GM10847 (cell line): Measurements from ENCODE around the gene PRKAG3.

ENCODE experiments used
- POLR2A ChIP-seq: IDR thresholded peaks from 2 replicates; pipeline ENCODE4 v1.6.1; 2011; ENCODE audit not compliant: insufficient read length; ENCODE audit errors: extremely low read depth

Gene PRKAG3

GRCh38 chr2:218832081-218832480 lies 478 bp upstream of the PRKAG3 start:
- TF ChIP-seq POLR2A = no peak

GRCh38 chr2:218830526-218831306 lies 887 bp downstream of the PRKAG3 start:
- no peak for TF ChIP-seq POLR2A

- no peak for TF ChIP-seq POLR2A
Measured at GRCh38 chr2:218829868-218830451, 1.6 kb downstream of the PRKAG3 start.

GRCh38 chr2:218828477-218828778 lies 3.2 kb downstream of the PRKAG3 start:
- no peak for TF ChIP-seq POLR2A

DNA sequence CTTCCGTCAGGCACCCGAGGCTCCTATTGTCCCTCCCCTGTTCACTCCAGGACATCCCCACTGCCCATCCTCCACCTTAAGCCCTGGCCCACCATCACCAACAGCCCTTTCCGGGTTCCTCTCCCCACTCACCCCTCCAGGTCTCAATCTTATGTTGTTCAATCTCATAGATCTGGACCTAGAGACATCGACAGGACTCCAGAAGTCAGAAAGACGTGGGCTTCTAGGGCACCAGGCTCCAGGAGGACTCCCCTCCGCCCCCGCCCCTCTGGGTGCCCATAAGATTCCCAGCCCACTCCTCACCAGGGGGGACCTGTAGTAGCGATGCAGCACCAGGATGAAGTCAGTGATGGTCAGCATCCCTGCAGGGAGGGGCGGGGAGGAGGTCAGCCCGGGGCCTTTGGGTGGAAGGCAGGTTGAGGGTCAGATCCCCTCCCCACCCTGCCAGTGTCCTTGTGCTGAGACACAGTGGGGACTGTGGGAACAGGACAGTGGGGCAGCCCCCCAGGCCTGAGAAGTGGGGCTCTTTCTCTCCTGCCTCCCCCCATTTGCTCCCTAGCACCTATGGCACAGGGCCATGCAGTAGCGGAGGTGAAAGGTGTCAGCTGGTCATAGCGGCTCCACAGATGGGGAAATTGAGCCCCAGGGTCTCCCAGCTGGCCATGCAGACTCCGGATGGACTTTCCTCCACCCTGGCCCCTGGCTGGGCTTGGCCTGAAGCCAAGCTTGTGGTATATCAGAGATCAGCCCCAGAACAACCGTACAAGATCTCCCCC lies 3.7 kb downstream of the PRKAG3 start:
- no peak for TF ChIP-seq POLR2A

GRCh38 chr2:218826791-218827190 lies 4.8 kb downstream of the PRKAG3 start:
- TF ChIP-seq POLR2A = no peak

GRCh38 chr2:218824004-218824403 lies 7.6 kb downstream of the PRKAG3 start:
- no peak for TF ChIP-seq POLR2A

DNA sequence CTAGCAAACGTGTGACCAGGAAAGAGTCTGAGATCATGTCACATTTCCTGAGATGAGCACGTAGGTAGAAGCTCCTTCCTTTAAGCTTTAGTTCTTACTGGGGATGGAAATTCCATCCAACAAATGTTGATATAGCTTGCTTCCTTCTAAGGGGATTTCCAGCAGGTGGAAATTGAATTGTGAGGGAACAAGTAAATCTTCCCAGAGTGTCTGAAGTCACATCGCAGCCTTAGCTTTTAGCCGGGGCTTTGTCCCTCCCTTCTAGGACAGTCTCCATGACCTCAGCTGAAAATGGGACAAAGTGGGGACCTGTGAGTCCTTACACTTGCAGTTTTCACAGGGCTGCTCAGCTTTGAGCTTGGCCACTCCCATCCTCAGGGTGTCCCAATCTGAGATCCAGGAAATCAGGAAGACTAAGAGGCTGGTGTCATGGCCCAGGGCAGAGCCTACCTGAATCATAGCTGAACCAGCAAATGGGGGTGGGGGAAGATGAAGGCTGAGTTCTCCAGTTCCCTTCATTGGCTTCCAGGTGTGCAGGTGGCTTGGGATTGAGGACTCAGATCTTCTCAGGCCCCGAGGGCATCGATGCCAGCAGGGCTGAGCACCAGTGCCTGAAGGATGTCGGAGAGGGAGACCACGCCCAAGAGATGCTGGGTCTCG lies 8.3 kb downstream of the PRKAG3 start:
- TF ChIP-seq POLR2A = no peak

DNA sequence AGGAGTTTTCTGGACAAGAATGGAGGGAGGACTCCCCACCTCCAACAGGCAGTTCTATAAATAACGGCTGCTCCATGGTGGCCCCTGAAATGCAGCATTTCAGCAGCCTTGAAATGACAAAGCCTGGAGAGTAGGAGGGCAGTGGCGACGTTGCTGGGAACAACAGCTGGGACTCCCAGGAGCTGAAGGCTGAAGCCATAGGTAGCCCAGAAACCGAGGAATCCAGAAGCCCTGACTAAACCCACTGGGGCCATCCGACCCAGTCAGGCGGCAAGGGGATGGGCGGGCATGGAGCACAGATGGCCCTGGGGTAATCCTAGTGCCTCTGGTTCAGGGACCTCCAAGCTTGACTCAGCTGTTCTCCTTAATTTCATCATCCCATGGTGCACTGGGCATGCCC lies 9.0 kb downstream of the PRKAG3 start:
- no peak for TF ChIP-seq POLR2A

DNA sequence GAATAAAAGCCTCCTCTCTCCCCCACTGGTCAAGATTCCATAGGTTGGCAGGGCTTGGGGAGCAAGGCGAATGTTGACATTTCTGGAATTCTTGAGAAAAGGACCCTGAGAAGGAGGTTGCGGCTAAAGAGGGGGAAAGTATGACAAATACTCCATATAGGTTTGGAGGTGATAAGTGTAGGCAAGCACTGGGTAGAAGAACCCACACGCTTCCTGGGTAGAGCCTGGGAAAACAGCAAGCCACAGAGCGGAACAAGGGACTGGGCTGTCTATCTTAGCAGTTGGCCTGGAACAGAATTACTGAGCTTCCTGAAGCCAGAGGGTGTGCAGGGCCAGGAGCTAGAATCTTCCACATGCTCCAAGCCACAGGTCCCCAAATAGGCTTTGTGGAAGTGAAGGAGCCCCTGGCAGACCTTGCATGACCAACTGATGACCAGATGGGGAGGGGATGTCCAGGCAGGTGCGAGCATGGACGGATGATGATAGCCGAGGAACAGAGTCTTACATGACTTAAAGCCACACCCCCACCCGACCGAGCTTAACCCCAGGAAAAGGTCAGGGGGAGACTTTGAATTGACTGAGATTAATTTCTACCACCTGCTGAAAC lies 9.9 kb downstream of the PRKAG3 start:
- no peak for TF ChIP-seq POLR2A

- TF ChIP-seq POLR2A = no peak
Measured at GRCh38 chr2:218820746-218821369, 10.7 kb downstream of the PRKAG3 start.

DNA sequence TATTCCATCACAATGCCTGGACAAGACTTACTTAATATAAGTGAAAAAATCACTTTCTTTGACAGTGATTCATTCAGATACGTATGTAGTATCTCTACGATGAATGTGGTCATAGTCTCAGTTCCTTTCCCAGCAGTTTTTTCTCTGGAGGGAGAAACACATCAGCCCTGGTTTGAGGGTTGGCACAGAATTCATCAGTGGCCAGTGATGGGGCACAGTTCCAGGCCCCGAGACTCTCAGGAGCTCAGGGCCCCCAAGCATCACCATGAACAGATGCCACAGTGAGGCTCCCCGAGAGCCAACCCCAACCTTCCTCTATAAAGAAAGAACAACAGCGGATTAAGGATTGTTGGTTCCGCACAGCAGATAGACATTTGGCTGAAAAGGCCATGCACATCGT lies 12.5 kb downstream of the PRKAG3 start:
- TF ChIP-seq POLR2A = no peak

GRCh38 chr2:218816561-218817011 lies 15.0 kb downstream of the PRKAG3 start:
- TF ChIP-seq POLR2A = no peak

- TF ChIP-seq POLR2A = no peak
Measured at GRCh38 chr2:218815649-218816048, 16.0 kb downstream of the PRKAG3 start.

GRCh38 chr2:218815244-218815637 lies 16.4 kb downstream of the PRKAG3 start:
- TF ChIP-seq POLR2A = no peak

GRCh38 chr2:218814540-218815243 lies 16.9 kb downstream of the PRKAG3 start:
- no peak for TF ChIP-seq POLR2A
